ENCODE measurements around the gene ZSWIM4. TPM values are rescaled to one million over a fixed set of nuclear protein-coding genes. Genes with fewer than 3 reads are reported as not detected.

The ZSWIM4 gene
- polyA plus RNA-seq, 3 donors: 0.19 to 1.1 (median 0.23) TPM

GRCh38 chr19:13873834-13874515 lies 78.7 kb downstream of the ZSWIM4 start:
- Histone ChIP-seq H3K79me2 (ENCODE audit: insufficient read depth, low read length) (no peaks in the 10 kb centered on the region), H3K27me3 (ENCODE audit: control insufficient read depth in 2 of 2, insufficient read depth in 2 of 2, low read length in 2 of 2) (peaks cover 0 to 9% of the 10 kb centered on the region in 2 donors), H3K4me3 (replicated peaks in 1 of 3; ENCODE audit: low read depth in 2 of 3, low read length in 3 of 3) (no peak overlapping the region), H3K9me3 (replicated peaks in 1 of 2; ENCODE audit: control insufficient read depth in 1 of 2, insufficient read depth in 1 of 2, low read length in 2 of 2) (no peaks in the 10 kb centered on the region), H3K4me1 (ENCODE audit: control insufficient read depth in 1 of 2, insufficient read depth in 2 of 2, low read length in 2 of 2) (peaks cover 11 to 12% of the 10 kb centered on the region in 2 donors), H3K9ac (ENCODE audit: insufficient read depth, low read length, poor library complexity, severe bottlenecking) (no peak overlapping the region), H2AFZ (ENCODE audit: insufficient read depth, low read depth, low read length, poor library complexity, severe bottlenecking) (no peak overlapping the region), H3K36me3 (replicated peaks in 1 of 2; ENCODE audit: control insufficient read depth in 1 of 2, insufficient read depth in 2 of 2, low read length in 2 of 2) (no peaks in the 10 kb centered on the region), H4K20me1 (ENCODE audit: insufficient read depth, low read length) (no peaks in the 10 kb centered on the region), H3K27ac (ENCODE audit: low read depth in 1 of 2, low read length in 2 of 2) (no peak overlapping the region), H3K4me2 (replicated peaks; ENCODE audit: extremely low read depth, low read length, poor library complexity, severe bottlenecking) (no peak overlapping the region)
- 83% methylated on average over 21 of the region's 35 CpGs for WGBS (ENCODE audit: insufficient coverage)
- Mint-ChIP-seq H3K9me3 (no peaks in the 10 kb centered on the region), H3K27ac (peak overlapping the region in 1 of 7 donors; percentile 57), H3K27me3 (ENCODE audit: low read depth in 3 of 3) (peaks cover 12 to 35% (median 12%) of the 10 kb centered on the region in 3 donors), H3K4me1 (peaks cover 11% of the 10 kb centered on the region), H3K4me3 (peak overlapping the region in 1 of 2 donors; percentile 11), H3K36me3 (no peaks in the 10 kb centered on the region)
- intact Hi-C loops (cut with micrococcal nuclease): loop anchor here in 1 of 2 donors (10.0 kb wide), 1 partner anchor 611 kb away; no protein-coding TSS in a partner anchor
- no peak for DNase-seq
- TF ChIP-seq, protein P1, sequence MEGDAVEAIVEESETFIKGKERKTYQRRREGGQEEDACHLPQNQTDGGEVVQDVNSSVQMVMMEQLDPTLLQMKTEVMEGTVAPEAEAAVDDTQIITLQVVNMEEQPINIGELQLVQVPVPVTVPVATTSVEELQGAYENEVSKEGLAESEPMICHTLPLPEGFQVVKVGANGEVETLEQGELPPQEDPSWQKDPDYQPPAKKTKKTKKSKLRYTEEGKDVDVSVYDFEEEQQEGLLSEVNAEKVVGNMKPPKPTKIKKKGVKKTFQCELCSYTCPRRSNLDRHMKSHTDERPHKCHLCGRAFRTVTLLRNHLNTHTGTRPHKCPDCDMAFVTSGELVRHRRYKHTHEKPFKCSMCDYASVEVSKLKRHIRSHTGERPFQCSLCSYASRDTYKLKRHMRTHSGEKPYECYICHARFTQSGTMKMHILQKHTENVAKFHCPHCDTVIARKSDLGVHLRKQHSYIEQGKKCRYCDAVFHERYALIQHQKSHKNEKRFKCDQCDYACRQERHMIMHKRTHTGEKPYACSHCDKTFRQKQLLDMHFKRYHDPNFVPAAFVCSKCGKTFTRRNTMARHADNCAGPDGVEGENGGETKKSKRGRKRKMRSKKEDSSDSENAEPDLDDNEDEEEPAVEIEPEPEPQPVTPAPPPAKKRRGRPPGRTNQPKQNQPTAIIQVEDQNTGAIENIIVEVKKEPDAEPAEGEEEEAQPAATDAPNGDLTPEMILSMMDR (IDR thresholded peaks at IDR 0.05): no peak

GRCh38 chr19:13875824-13876223 lies 80.6 kb downstream of the ZSWIM4 start:
- Mint-ChIP-seq H3K9me3 (peaks cover 0 to under 1% (median 0%) of the 10 kb centered on the region in 7 donors), H3K36me3 (no peaks in the 10 kb centered on the region), H3K4me3 (no peak overlapping the region), H3K27me3 (ENCODE audit: low read depth in 3 of 3) (peaks cover 12 to 39% (median 16%) of the 10 kb centered on the region in 3 donors), H3K27ac (no peak overlapping the region), H3K4me1 (peaks cover 24% of the 10 kb centered on the region)
- Histone ChIP-seq H3K27ac (ENCODE audit: low read depth in 1 of 2, low read length in 2 of 2) (no peak overlapping the region), H3K9ac (ENCODE audit: insufficient read depth, low read length, poor library complexity, severe bottlenecking) (no peak overlapping the region), H3K27me3 (ENCODE audit: control insufficient read depth in 2 of 2, insufficient read depth in 2 of 2, low read length in 2 of 2) (peaks cover 0 to 10% of the 10 kb centered on the region in 2 donors), H3K4me1 (ENCODE audit: control insufficient read depth in 1 of 2, insufficient read depth in 2 of 2, low read length in 2 of 2) (peaks cover 21 to 28% of the 10 kb centered on the region in 2 donors), H3K4me2 (replicated peaks; ENCODE audit: extremely low read depth, low read length, poor library complexity, severe bottlenecking) (no peak overlapping the region), H3K79me2 (ENCODE audit: insufficient read depth, low read length) (no peaks in the 10 kb centered on the region), H3K4me3 (replicated peaks in 1 of 3; ENCODE audit: low read depth in 2 of 3, low read length in 3 of 3) (no peak overlapping the region), H2AFZ (ENCODE audit: insufficient read depth, low read depth, low read length, poor library complexity, severe bottlenecking) (no peak overlapping the region), H3K36me3 (replicated peaks in 1 of 2; ENCODE audit: control insufficient read depth in 1 of 2, insufficient read depth in 2 of 2, low read length in 2 of 2) (no peaks in the 10 kb centered on the region), H3K9me3 (replicated peaks in 1 of 2; ENCODE audit: control insufficient read depth in 1 of 2, insufficient read depth in 1 of 2, low read length in 2 of 2) (no peaks in the 10 kb centered on the region), H4K20me1 (ENCODE audit: insufficient read depth, low read length) (no peaks in the 10 kb centered on the region)
- intact Hi-C loops (cut with micrococcal nuclease): loop anchor here in 1 of 2 donors (10.0 kb wide), 1 partner anchor 609 kb away; no protein-coding TSS in a partner anchor
- no peak for DNase-seq
- TF ChIP-seq, protein P1 (IDR thresholded peaks at IDR 0.05): no peak
- 100% methylated on average over 1 of the region's 5 CpGs for WGBS (ENCODE audit: insufficient coverage)

All from CD14-positive monocyte (primary cell).